NB4 (cell line): ENCODE measurements around the gene DENND1A.

ENCODE experiments used
- CTCF ChIP-seq: IDR thresholded peaks from one replicate; pipeline ENCODE4 v1.5.1; 2012; ENCODE audit warnings: low read depth, low read length
- MAX ChIP-seq: IDR thresholded peaks from 2 replicates; pipeline ENCODE4 v1.6.1; 2011; ENCODE audit warnings: low read depth, low read length
- MYC ChIP-seq: IDR thresholded peaks from 2 replicates; pipeline ENCODE4 v1.6.1; 2011; ENCODE audit warnings: low read depth, low read length
- POLR2A ChIP-seq: IDR thresholded peaks from 2 replicates; pipeline ENCODE4 v1.6.1; 2011; ENCODE audit warnings: mild to moderate bottlenecking; ENCODE audit not compliant: insufficient read length; ENCODE audit errors: extremely low read depth

- TF ChIP-seq MYC (no peak), CTCF (no peak), POLR2A (no peak), MAX (no peak)
Observed at GRCh38 chr9:123871781-123872180, 58.1 kb downstream of the DENND1A start.
